Colonic mucosa (tissue), 4 donors: Measurements from ENCODE around the gene TLR3. TPM values are rescaled to one million over a fixed set of nuclear protein-coding genes. Genes with fewer than 3 reads are reported as not detected.

Source experiments
- DNase-seq: peaks from one replicate; pipeline ENCODE4 v3.0.0-alpha.2; 2020
- H3K27ac ChIP-seq: fragments of 200-600 bp; one replicate; pipeline ENCODE4 v1.8.0; 2021
- H3K27me3 ChIP-seq: fragments of 200-600 bp; one replicate; pipeline ENCODE4 v1.8.0; 2021
- H3K36me3 ChIP-seq: fragments of 200-600 bp; one replicate; pipeline ENCODE4 v1.8.0; 2021
- H3K4me1 ChIP-seq: fragments of 200-600 bp; one replicate; pipeline ENCODE4 v1.8.0; 2021; ENCODE audit warnings: mild to moderate bottlenecking
- H3K4me3 ChIP-seq: fragments of 200-600 bp; one replicate; pipeline ENCODE4 v1.8.0; 2021
- H3K9ac ChIP-seq, 2 donors: one replicate each; pipeline ENCODE4 v1.7.0; 2013; ENCODE audit warnings: control low read depth in 2 of 2, low read depth in 2 of 2, low read length in 2 of 2
- H3K9me3 ChIP-seq: fragments of 200-600 bp; one replicate; pipeline ENCODE4 v1.8.0; 2021
- intact Hi-C: fragments of 100-400 bp; cut with DNase I; formaldehyde crosslinking; loops from one replicate; pipeline ENCODE4 v1.14.1; 2022
- total RNA-seq, 2 donors: library from RNA; stranded (reverse); fragmentation: NEBNext Ultra II Directional in 1 of 2; extraction: Animal tissue kit (Norgen Biotek cat#: 25700) in 1 of 2; gene quantifications; one replicate each; pipeline ENCODE4 v1.2.1, GENCODE V29; 2021
- TF ChIP-seq, protein P1 (sequence below): fragments of 200-600 bp; IDR thresholded peaks from one replicate; pipeline ENCODE4 v1.8.0; 2022; ENCODE audit warnings: antibody characterized with exemption, mild to moderate bottlenecking
- donor health status: healthy.
- donor health status: DM: no; HTN: no; CAD: no.
- donor health status: DM: no; HTN: no; CAD: no.

The TLR3 gene
- total RNA-seq, 2 donors from 2014 or later, result 13.6 to 48.6 TPM

DNA sequence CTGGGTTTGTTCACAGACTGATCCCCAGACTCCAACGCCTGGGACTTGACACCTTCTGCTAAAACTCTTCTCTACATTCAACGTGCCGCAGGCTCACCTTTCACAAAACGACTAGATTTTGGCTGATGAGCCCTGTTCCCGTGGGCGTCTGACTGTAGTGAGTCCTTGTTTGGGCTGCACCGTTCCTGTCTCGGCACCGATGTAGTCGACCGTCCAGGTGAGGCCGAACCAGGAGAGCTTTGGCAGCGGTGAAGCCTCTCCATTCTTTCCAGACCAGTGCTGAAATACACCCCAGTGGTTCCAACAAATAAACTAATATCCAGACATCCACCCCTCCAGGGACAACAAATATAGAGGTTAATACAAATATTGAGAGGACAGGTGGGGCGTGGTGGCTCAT, 45.0 kb upstream of the TLR3 start:
- Histone ChIP-seq H3K4me3 (no peak overlapping the region), H3K9ac (no peak overlapping the region), H3K27ac (no peak overlapping the region), H3K9me3 (no peaks in the 10 kb centered on the region), H3K4me1 (no peaks in the 10 kb centered on the region), H3K27me3 (no peaks in the 10 kb centered on the region), H3K36me3 (no peaks in the 10 kb centered on the region)
- DNase-seq, result no peak
- TF ChIP-seq, protein P1, sequence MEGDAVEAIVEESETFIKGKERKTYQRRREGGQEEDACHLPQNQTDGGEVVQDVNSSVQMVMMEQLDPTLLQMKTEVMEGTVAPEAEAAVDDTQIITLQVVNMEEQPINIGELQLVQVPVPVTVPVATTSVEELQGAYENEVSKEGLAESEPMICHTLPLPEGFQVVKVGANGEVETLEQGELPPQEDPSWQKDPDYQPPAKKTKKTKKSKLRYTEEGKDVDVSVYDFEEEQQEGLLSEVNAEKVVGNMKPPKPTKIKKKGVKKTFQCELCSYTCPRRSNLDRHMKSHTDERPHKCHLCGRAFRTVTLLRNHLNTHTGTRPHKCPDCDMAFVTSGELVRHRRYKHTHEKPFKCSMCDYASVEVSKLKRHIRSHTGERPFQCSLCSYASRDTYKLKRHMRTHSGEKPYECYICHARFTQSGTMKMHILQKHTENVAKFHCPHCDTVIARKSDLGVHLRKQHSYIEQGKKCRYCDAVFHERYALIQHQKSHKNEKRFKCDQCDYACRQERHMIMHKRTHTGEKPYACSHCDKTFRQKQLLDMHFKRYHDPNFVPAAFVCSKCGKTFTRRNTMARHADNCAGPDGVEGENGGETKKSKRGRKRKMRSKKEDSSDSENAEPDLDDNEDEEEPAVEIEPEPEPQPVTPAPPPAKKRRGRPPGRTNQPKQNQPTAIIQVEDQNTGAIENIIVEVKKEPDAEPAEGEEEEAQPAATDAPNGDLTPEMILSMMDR, result no peak
- intact Hi-C loops, result loop anchor here (5.0 kb wide), 1 partner anchor 387 kb away; no protein-coding TSS in a partner anchor

DNA sequence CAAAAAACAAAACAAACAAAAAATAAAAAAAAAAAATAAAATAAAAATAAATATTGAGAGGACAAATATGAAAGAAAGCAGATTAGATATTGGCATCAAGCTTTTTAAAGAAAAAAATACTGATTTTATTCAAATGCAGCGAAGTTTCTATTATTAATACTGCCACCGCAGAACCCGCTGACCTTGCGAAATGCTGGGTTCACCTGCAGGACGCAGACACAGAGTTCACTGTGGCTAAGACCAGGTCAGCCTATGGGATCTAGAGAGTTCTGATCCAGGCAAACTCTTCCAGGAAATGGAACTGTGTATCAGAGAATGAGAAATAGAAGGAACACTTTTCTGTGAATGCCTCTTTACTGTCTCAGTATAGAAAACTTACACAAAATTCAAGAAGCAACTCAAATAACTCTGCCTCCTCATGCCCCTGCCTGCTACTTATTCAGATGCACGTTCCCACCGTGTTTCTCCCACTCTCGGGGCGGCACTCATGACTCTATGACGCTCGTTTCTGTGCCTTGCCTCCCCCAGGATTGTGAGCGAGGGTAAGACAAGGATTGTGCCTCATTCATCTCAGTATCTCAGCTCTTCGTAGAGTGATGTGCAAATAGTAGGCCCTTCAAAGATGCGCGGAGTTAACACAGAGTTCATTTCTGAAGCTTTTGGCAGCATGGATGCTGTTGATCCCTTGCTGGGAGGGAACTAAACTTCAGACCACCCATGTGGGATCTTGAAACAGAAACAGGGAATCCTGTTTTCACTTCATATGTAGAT, 44.1 kb upstream of the TLR3 start:
- Histone ChIP-seq H3K27me3 (no peaks in the 10 kb centered on the region), H3K4me3 (no peak overlapping the region), H3K4me1 (no peaks in the 10 kb centered on the region), H3K36me3 (no peaks in the 10 kb centered on the region), H3K27ac (no peak overlapping the region), H3K9ac (no peak overlapping the region), H3K9me3 (no peaks in the 10 kb centered on the region)
- intact Hi-C loops, result loop anchor here (5.0 kb wide), 1 partner anchor 388 kb away; no protein-coding TSS in a partner anchor
- TF ChIP-seq, protein P1, result no peak
- DNase-seq, result no peak

DNA sequence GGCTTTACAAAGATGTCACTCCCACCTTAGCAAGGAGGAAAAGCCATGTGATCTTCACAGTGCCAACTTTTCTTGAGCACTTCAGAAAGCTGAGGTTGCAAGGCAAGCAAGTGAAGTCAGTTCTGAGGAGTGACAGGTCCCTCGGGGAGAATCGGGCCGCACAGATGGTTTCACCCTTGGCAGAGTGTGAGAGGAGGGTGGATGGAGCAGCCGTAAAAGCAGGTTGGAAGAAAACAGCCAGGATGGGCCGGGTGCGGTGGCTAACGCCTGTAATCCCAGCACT, 43.6 kb upstream of the TLR3 start:
- TF ChIP-seq, protein P1, result no peak
- Histone ChIP-seq H3K9me3 (no peaks in the 10 kb centered on the region), H3K36me3 (no peaks in the 10 kb centered on the region), H3K27me3 (no peaks in the 10 kb centered on the region), H3K4me1 (no peaks in the 10 kb centered on the region), H3K9ac (no peak overlapping the region), H3K4me3 (no peak overlapping the region), H3K27ac (no peak overlapping the region)
- DNase-seq, result no peak
- intact Hi-C loops, result no loop called here

DNA sequence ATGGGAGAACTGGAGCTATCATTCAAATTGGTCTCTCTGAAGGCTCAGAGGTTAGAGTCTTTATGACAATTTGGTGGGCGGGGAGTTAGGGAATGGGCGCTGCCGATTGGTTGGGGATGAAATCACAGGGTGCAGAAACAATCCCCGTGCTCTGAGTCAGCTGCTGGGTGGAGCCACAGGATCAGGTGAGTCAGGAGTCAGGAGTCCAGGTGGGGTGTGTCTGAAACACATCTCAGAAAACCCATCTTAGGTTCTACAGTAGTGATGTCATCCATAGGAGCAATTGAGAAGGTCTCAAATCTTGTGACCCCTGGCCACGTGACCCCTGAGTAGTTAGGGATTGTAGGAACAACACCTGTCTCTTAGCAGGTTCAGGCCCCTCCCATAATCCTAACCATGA, 41.6 kb upstream of the TLR3 start:
- peak; percentile 37 for DNase-seq
- H3K4me1 ChIP-seq, result no peaks in the 10 kb centered on the region
- H3K27ac ChIP-seq, result no peak overlapping the region
- no peak overlapping the region for H3K9ac ChIP-seq
- H3K9me3 ChIP-seq, result no peaks in the 10 kb centered on the region
- intact Hi-C loops, result no loop called here
- H3K4me3 ChIP-seq, result no peak overlapping the region
- no peaks in the 10 kb centered on the region for H3K27me3 ChIP-seq
- TF ChIP-seq, protein P1, result no peak
- no peaks in the 10 kb centered on the region for H3K36me3 ChIP-seq

DNA sequence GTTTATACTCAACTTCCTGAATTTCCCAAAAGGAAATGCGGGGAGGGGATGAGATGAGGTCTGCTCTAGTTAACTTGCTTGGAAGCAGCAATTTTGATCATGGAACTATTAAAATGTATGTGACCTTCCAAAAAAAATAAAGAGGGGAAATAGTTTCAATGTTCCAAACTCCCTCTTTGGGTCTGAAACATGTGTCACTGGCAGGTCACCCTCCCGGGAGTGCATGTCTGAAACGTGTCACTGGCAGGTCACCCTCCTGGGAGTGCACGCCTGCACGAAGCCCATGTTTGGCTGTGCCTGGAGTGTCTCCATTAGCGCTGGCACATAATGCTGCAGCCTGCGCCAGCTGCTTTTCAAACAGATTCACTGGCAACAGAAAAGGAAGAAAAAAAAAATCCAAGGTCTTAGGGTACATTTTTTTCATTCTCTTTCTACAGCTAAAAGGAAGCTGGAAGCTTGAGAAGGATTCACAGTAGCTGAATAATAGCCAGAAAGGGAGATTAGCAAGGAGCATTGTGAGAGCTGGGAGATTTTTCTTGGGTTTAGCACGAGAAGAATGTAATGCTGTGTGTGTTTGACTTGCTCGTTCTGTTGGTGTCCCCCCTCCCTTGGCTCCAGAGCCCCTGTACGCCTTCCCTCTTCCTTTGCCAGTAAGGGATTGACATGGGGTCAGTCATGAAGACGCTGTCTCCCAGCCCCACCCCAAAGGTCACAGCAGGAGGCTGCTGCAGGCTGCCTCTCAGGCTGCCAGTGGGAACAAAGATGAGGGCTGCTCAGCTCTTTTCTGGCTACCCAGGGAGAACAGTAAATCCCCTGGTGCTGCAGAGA, 39.2 kb upstream of the TLR3 start:
- Histone ChIP-seq H3K9me3 (no peaks in the 10 kb centered on the region), H3K27me3 (no peaks in the 10 kb centered on the region), H3K27ac (peak overlapping the region; percentile 40), H3K4me3 (no peak overlapping the region), H3K4me1 (no peaks in the 10 kb centered on the region), H3K36me3 (no peaks in the 10 kb centered on the region), H3K9ac (peak overlapping the region in 1 of 2 donors; percentile 46)
- DNase-seq, result peak; percentile 36
- TF ChIP-seq, protein P1, result no peak
- intact Hi-C loops, result no loop called here
